Measurements from ENCODE around the gene PRKN. TPM values are rescaled to one million over a fixed set of nuclear protein-coding genes. Genes with fewer than 3 reads are reported as not detected.

PRKN gene
- total and polyA plus RNA-seq, 9 of the 15 experiments (the other 6 are each of a cell fraction or from before 2014, with no cell fraction given): 0.03 to 0.96 (median 0.15) TPM; not detected in 2

- TF ChIP-seq ELK3 (CRISPR knock-in tag; IDR thresholded peaks at IDR 0.05): no peak
- TF ChIP-seq ZBTB9 (CRISPR knock-in tag; IDR thresholded peaks at IDR 0.05): no peak
- no peak for TF ChIP-seq POLR2B (IDR thresholded peaks at IDR 0.05; ENCODE audit: low read depth, partially characterized antibody)
- no peak for TF ChIP-seq HMBOX1 (IDR thresholded peaks at IDR 0.05)
Observed at GRCh38 chr6:161608771-161609170, 1118.8 kb downstream of the PRKN start (continued).

GRCh38 chr6:161607696-161608297 is 1119.8 kb downstream of the PRKN start:
- Histone ChIP-seq H3K4me3 (no peak overlapping the region), H3K36me3 (ENCODE audit: control insufficient read depth, insufficient read depth, low read length) (no peaks in the 10 kb centered on the region), H3K4me1 (replicated peaks in 1 of 2; ENCODE audit: control insufficient read depth in 2 of 2, insufficient read depth in 2 of 2, low read length in 2 of 2) (no peaks in the 10 kb centered on the region), H2AFZ (ENCODE audit: low read depth, low read length) (no peak overlapping the region), H3K9me3 (replicated peaks; ENCODE audit: control insufficient read depth, insufficient read depth, low read depth, low read length) (no peaks in the 10 kb centered on the region), H3K9me1 (ENCODE audit: control insufficient read depth, insufficient read depth, low read length) (no peaks in the 10 kb centered on the region), H3K9ac (ENCODE audit: insufficient read depth in 1 of 2, low read depth in 2 of 2, low read length in 2 of 2) (no peak overlapping the region), H4K20me1 (replicated peaks; ENCODE audit: control insufficient read depth, insufficient read depth, low read length) (no peaks in the 10 kb centered on the region), H3K4me2 (ENCODE audit: insufficient read depth, low read length) (no peak overlapping the region), H3K27me3 (ENCODE audit: control insufficient read depth in 2 of 2, insufficient read depth in 2 of 2, low read length in 2 of 2) (no peaks in the 10 kb centered on the region), H3K79me2 (ENCODE audit: control insufficient read depth, insufficient read depth, low read length) (no peaks in the 10 kb centered on the region), H3K27ac (ENCODE audit: extremely low read depth, low read depth, low read length) (no peak overlapping the region)
- no peak for FAIRE-seq
- no peak for DNase-seq (ENCODE audit: extremely low read depth in 1 of 4, low spot score in 3 of 4)
- WGBS (ENCODE audit: insufficient coverage, low coverage, missing lambda C conversion rate): 1% methylated on average over 6 of the region's 6 CpGs
- ChIA-PET CTCF (ENCODE audit: low intra/inter-chr PET ratio) (interaction anchor here (0.6 kb wide), 1 partner anchor 334 kb away, joined by 3 read pairs; the partner anchor contains the start of gene AGPAT4), POLR2A (no interaction called here)
- BruUV-seq (replicated peaks): no TSS peak
- intact Hi-C loops (cut with micrococcal nuclease): no loop called here
- no peak for ATAC-seq
- in situ Hi-C loops (cut with MboI): no loop called here
- TF ChIP-seq TCF7L2 (IDR thresholded peaks at IDR 0.05; ENCODE audit: low read depth, low read length) (no peak), ZNF586 (CRISPR knock-in tag; conservative IDR thresholded peaks at IDR 0.05) (no peak), EZH2 (IDR thresholded peaks at IDR 0.05; ENCODE audit: borderline replicate concordance, low read depth, low read length) (no peak), ZFP1 (CRISPR knock-in tag; IDR thresholded peaks at IDR 0.05) (no peak), HIVEP1 (CRISPR knock-in tag; IDR thresholded peaks at IDR 0.05) (no peak), PHTF2 (CRISPR knock-in tag; IDR thresholded peaks at IDR 0.05) (no peak), CCAR2 (IDR thresholded peaks at IDR 0.05; ENCODE audit: low read depth, low read length) (no peak), ZC3H11A (IDR thresholded peaks at IDR 0.05; ENCODE audit: low read depth, low read length) (no peak), ZNF592 (IDR thresholded peaks at IDR 0.05) (no peak), SIX5 (IDR thresholded peaks at IDR 0.05; ENCODE audit: borderline replicate concordance in 1 of 2, insufficient read depth in 1 of 2, low read depth in 1 of 2, low read length in 2 of 2) (no peak)
